GM12865 (cell line): Measurements from ENCODE around the gene GATA5.

Experiments used
- DNase-seq: peaks from one replicate; pipeline ENCODE4 v3.0.0; 2010; ENCODE audit warnings: low read depth
- H3K4me3 ChIP-seq: 2 replicates; pipeline ENCODE4 v1.5.1; 2011; ENCODE audit warnings: mild to moderate bottlenecking, low read depth, low read length, control low read depth
- TF ChIP-seq, protein P1 (sequence below): IDR thresholded peaks from 2 replicates; pipeline ENCODE4 v1.5.1; 2011; ENCODE audit warnings: low read length, control low read depth, low read depth, inconsistent platforms; ENCODE audit not compliant: insufficient read depth; ENCODE audit errors: missing control alignments

GATA5 gene

DNA sequence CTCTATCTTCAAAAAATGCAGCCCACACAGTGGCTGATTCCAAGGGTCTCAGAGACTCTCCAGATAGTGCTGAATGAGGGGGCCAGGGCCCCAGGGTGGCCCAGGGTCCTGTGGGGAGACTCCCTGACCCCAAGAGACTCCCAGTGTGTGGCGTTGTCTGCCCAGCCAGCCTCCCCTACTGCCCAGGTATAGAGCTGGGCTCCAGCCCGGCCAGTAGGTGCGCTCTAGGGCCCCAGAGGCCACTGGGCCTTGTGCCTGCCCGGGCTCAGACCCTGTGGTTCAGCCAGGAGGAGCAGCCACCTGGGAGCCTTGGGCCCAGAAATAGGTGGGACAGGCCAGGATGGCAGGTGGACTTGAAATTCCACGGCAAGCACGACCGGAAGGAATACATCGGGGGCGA lies 30.3 kb upstream of the GATA5 start:
- no peak overlapping the region for H3K4me3 ChIP-seq
- DNase-seq = no peak
- TF ChIP-seq, protein P1, sequence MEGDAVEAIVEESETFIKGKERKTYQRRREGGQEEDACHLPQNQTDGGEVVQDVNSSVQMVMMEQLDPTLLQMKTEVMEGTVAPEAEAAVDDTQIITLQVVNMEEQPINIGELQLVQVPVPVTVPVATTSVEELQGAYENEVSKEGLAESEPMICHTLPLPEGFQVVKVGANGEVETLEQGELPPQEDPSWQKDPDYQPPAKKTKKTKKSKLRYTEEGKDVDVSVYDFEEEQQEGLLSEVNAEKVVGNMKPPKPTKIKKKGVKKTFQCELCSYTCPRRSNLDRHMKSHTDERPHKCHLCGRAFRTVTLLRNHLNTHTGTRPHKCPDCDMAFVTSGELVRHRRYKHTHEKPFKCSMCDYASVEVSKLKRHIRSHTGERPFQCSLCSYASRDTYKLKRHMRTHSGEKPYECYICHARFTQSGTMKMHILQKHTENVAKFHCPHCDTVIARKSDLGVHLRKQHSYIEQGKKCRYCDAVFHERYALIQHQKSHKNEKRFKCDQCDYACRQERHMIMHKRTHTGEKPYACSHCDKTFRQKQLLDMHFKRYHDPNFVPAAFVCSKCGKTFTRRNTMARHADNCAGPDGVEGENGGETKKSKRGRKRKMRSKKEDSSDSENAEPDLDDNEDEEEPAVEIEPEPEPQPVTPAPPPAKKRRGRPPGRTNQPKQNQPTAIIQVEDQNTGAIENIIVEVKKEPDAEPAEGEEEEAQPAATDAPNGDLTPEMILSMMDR = no peak

DNA sequence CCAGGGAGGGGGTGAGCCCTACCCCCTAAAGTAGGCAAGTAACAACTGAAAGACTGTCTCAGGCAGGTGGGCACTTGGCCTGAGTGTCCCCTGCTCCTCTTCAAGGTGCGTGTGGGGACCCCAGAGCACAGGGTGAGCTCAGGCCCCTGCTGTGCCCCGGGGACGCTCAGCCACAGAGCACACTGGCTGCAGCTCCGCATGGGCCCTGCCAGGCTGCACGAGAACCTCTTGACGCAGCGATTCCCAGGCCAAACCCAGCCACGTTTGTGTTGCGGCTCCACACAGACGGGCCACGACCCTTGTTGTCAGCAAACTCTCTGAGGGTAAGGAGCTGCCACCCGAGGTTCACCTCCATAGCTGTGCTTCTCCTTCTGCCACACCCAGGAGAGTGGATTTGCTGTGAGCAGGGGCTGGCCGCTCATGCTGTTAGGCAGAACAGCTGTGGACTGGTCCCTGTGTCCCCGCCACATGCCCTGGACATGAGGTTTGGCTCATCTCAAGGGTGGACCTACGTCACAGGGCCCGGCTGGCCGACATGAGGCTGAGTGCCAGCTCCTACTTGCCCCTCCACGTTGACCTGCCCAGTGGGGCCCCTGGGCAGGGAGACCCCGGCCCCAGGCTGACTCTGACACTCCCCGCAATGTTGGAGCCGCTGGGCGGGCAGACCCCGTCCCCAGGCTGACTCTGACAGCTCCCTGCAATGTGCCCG lies 29.7 kb upstream of the GATA5 start:
- TF ChIP-seq, protein P1 = no peak
- DNase-seq = no peak
- H3K4me3 ChIP-seq = no peak overlapping the region

DNA sequence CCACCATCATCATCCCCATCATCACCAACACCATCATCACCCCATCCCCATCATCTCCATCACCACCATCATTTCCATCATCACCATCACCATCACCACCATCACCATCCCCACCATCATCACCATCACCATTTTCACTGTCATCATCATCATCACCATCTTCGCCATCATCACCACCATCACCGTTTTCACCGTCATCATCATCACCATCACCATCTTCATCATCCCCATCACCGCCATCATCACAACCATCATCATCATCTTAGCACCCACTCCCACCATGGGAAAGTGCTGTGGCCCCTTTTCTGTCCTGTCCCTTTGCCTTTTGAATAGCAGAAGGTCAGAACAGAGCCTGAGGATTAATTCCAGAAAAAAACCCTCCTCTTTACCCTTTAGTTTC lies 28.5 kb upstream of the GATA5 start:
- TF ChIP-seq, protein P1 = no peak
- H3K4me3 ChIP-seq = no peak overlapping the region
- no peak for DNase-seq

DNA sequence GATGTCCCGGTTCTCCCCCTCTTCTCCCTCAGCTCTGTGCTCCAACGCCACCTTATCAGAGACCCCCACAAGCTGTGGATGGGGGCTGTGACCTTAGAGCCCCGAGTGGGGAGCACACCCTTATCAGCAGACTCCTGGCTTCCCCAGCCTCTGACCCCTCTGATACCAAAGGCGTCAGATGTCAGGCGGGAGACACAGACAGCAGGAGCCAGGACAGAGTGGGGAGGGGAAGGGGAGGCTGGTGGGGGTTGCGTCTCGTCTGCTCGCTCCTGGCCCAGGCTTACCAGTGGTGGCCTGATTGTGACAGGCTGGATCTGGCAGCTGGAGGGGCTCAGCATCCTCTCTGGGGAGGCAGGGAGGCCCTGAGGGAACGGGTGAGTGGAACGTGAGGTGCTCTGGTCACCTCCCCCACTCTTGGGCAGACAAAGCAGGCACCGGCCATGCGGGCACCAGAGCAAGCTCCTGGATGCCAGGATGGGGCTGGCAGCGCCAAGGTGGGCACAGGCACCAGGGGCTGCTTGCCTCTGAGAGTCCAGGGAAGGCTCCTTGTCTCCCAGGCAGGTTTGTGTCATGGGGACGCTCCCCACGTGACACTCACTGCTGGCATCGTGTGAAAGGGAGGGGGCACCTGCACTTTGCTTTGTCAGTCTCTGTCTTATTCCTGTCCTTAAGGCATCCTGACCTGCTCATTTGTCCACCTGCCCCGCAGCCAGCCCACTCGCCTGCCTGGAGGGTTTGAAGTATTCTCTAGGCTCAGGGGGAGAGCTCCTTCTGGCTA lies 27.8 kb upstream of the GATA5 start:
- DNase-seq = no peak
- TF ChIP-seq, protein P1 = no peak
- H3K4me3 ChIP-seq = no peak overlapping the region

DNA sequence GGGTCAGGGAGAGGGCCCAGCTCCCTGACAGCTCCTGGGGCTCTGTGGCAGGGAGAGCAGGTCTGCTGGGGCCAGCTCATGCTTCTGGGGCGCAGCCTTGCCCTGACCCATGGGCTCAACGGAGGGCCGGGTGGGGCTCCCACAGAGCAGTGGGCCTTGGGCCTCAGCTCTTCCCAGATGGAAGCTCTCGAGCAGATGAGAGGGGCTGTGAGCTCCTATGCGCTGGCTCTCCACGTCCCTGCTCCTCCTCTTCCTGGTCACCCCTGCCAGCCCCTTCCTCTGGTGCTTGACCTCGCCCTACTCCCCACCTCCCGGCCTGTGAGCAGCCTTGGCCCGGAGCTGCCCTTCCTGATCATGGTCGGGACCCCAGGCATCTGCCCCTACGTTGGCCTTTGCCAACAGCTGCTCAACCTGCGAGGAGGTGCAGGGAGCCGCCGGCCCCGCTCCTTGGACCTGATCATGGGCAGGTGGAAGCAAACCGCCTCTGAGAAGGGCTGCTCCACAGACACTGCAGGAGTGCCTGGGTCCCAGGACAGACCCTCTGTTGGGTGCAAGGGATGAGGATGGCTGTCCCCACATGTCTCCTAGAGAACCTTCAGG lies 26.8 kb upstream of the GATA5 start:
- DNase-seq = no peak
- TF ChIP-seq, protein P1 = no peak
- H3K4me3 ChIP-seq = peak overlapping the region; percentile 48

DNA sequence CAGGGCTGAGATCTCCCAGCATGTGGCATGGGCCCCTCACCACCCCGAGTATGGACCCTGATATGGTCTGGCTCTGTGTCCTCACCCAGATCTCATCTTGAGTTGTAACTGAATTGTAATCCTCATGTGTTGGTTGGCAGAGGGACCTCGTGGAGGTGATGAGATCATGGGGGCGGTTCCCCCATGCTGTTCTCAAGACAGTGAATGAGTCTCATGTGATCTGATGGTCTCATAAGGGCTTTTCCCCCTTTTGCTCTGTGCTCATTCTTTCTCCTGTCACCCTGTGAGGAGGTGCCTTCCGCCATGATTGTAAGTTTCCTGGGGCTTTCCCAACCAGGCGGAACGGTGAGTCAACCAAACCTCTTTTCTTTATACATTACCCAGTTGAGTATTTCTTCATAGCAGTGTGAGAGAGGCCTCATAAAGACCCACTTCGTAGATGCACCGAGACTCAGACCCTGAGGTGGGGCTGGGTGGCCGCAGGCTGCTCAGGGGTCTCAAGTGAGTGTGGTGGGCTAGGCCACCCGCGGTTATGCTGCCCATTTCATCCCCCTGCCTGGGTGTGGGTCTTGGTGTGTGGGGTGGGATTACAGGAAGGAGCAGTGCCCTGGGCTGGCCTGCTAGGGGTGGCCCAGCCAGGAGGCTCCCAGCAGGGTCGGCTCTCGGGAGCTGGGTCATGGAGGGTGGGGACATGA lies 26.2 kb upstream of the GATA5 start:
- DNase-seq = peak; percentile 87
- TF ChIP-seq, protein P1 = no peak
- peak overlapping the region; percentile 48 for H3K4me3 ChIP-seq
